ENCODE results near the gene CPNE9. TPM values are rescaled to one million over a fixed set of nuclear protein-coding genes. Genes with fewer than 3 reads are reported as not detected.

CPNE9 gene
- total RNA-seq, 1 experiment from 2014 or later: not detected

GRCh38 chr3:9704347-9705322, 1.0 kb downstream of the CPNE9 start:
- intact Hi-C loops (cut with micrococcal nuclease; ENCODE audit: unreplicated experiment): loop anchor here (10.0 kb wide), 1 partner anchor 200 kb away; no protein-coding TSS in a partner anchor
- H3K4me3 Mint-ChIP-seq (ENCODE audit: unreplicated experiment): peak overlapping the region; percentile 78
- no peak overlapping the region for H3K27ac Mint-ChIP-seq (ENCODE audit: unreplicated experiment)
- POLR2A ChIA-PET: no interaction called here
- peak; percentile 69 to 77 for DNase-seq
- H3K9me3 Mint-ChIP-seq (ENCODE audit: unreplicated experiment): no peaks in the 10 kb centered on the region
- H3K27me3 Mint-ChIP-seq (ENCODE audit: insufficient read depth, unreplicated experiment): peaks cover 15% of the 10 kb centered on the region
- Histone ChIP-seq H3K27me3 (replicated peaks; ENCODE audit: control insufficient read depth, insufficient read depth, low read length) (no peaks in the 10 kb centered on the region; the same call in 1 of the 2 replicates), H3K4me3 (ENCODE audit: low read depth, low read length) (peak overlapping the region; percentile 53), H3K9me3 (no peaks in the 10 kb centered on the region), H3K36me3 (ENCODE audit: control insufficient read depth, insufficient read depth, low read length) (no peaks in the 10 kb centered on the region), H3K4me1 (0 out of 2 replicates have a peak, but pooled peaks cover 5% of the 10 kb centered on the region)
- no TSS peak for BruUV-seq (replicated peaks)
- no peaks in the 10 kb centered on the region for H3K36me3 Mint-ChIP-seq (ENCODE audit: insufficient read depth, unreplicated experiment)
- H3K4me1 Mint-ChIP-seq (ENCODE audit: low read depth, unreplicated experiment): no peaks in the 10 kb centered on the region
- CTCF ChIA-PET: no interaction called here
- TF ChIP-seq CTCF (IDR thresholded peaks at IDR 0.05; ENCODE audit: insufficient read depth in 1 of 2, low read depth in 1 of 2, low read length in 1 of 2, severe bottlenecking in 1 of 2, unreplicated experiment in 1 of 2): no peak

- H3K4me1 Mint-ChIP-seq (ENCODE audit: low read depth, unreplicated experiment): no peaks in the 10 kb centered on the region
- no peaks in the 10 kb centered on the region for H3K9me3 Mint-ChIP-seq (ENCODE audit: unreplicated experiment)
- H3K27ac Mint-ChIP-seq (ENCODE audit: unreplicated experiment): no peak overlapping the region
- DNase-seq: no peak
- Histone ChIP-seq H3K4me1 (no peaks in the 10 kb centered on the region), H3K4me3 (ENCODE audit: low read depth, low read length) (no peak overlapping the region), H3K27me3 (replicated peaks; ENCODE audit: control insufficient read depth, insufficient read depth, low read length) (no peaks in the 10 kb centered on the region), H3K9me3 (no peaks in the 10 kb centered on the region), H3K36me3 (ENCODE audit: control insufficient read depth, insufficient read depth, low read length) (no peaks in the 10 kb centered on the region)
- BruUV-seq (replicated peaks): no TSS peak
- intact Hi-C loops (cut with micrococcal nuclease; ENCODE audit: unreplicated experiment): no loop called here
- H3K27me3 Mint-ChIP-seq (ENCODE audit: insufficient read depth, unreplicated experiment): peaks cover 34% of the 10 kb centered on the region
- no peaks in the 10 kb centered on the region for H3K36me3 Mint-ChIP-seq (ENCODE audit: insufficient read depth, unreplicated experiment)
- no peak overlapping the region for H3K4me3 Mint-ChIP-seq (ENCODE audit: unreplicated experiment)
- ChIA-PET POLR2A (no interaction called here), CTCF (no interaction called here)
- TF ChIP-seq CTCF (IDR thresholded peaks at IDR 0.05; ENCODE audit: insufficient read depth in 1 of 2, low read depth in 1 of 2, low read length in 1 of 2, severe bottlenecking in 1 of 2, unreplicated experiment in 1 of 2): no peak
These were observed 6.6 kb downstream of the CPNE9 start for GRCh38 chr3:9710174-9710739.

- Mint-ChIP-seq H3K9me3 (ENCODE audit: unreplicated experiment) (no peaks in the 10 kb centered on the region), H3K36me3 (ENCODE audit: insufficient read depth, unreplicated experiment) (no peaks in the 10 kb centered on the region), H3K4me3 (ENCODE audit: unreplicated experiment) (no peak overlapping the region), H3K4me1 (ENCODE audit: low read depth, unreplicated experiment) (no peaks in the 10 kb centered on the region), H3K27ac (ENCODE audit: unreplicated experiment) (no peak overlapping the region), H3K27me3 (ENCODE audit: insufficient read depth, unreplicated experiment) (peaks cover 26% of the 10 kb centered on the region)
- intact Hi-C loops (cut with micrococcal nuclease; ENCODE audit: unreplicated experiment): no loop called here
- ChIA-PET POLR2A (no interaction called here), CTCF (no interaction called here)
- Histone ChIP-seq H3K36me3 (ENCODE audit: control insufficient read depth, insufficient read depth, low read length) (no peaks in the 10 kb centered on the region), H3K9me3 (no peaks in the 10 kb centered on the region), H3K27me3 (replicated peaks; ENCODE audit: control insufficient read depth, insufficient read depth, low read length) (no peaks in the 10 kb centered on the region), H3K4me1 (no peaks in the 10 kb centered on the region), H3K4me3 (ENCODE audit: low read depth, low read length) (no peak overlapping the region)
- DNase-seq: no peak
- no peak for TF ChIP-seq CTCF (IDR thresholded peaks at IDR 0.05; ENCODE audit: insufficient read depth in 1 of 2, low read depth in 1 of 2, low read length in 1 of 2, severe bottlenecking in 1 of 2, unreplicated experiment in 1 of 2)
- BruUV-seq (replicated peaks): no TSS peak
These were observed 8.8 kb downstream of the CPNE9 start for GRCh38 chr3:9712415-9712814.
